ENCODE measurements around the gene ELOB. TPM values are rescaled to one million over a fixed set of nuclear protein-coding genes. Genes with fewer than 3 reads are reported as not detected.

The ELOB gene
- total RNA-seq, 4 donors from 2014 or later = 186 to 446 (median 288) TPM

DNA sequence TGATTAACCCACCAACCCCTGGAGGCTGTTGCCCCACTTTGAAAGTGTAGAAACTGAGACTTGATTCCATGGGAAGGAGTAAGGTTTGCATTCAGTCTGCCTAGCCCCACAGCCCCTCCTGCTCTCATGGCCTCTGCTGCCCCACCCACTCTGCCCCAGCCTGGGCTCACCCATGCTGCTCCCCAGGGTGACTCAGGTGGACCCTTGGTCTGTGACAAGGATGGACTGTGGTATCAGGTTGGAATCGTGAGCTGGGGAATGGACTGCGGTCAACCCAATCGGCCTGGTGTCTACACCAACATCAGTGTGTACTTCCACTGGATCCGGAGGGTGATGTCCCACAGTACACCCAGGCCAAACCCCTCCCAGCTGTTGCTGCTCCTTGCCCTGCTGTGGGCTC, 27.6 kb upstream of the ELOB start:
- Histone ChIP-seq H3K4me3 (no peak overlapping the region), H3K4me1 (no peaks in the 10 kb centered on the region), H3K27ac (no peak overlapping the region), H3K9me3 (peaks cover 0 to 15% (median 14%) of the 10 kb centered on the region in 3 donors), H3K27me3 (peaks cover 0 to 40% (median 0%) of the 10 kb centered on the region in 4 donors), H3K36me3 (no peaks in the 10 kb centered on the region)
- no peak for DNase-seq
- intact Hi-C loops (cut with DNase I) = no loop called here
- no peak for TF ChIP-seq POLR2A (IDR thresholded peaks at IDR 0.05)
- TF ChIP-seq, protein P1, sequence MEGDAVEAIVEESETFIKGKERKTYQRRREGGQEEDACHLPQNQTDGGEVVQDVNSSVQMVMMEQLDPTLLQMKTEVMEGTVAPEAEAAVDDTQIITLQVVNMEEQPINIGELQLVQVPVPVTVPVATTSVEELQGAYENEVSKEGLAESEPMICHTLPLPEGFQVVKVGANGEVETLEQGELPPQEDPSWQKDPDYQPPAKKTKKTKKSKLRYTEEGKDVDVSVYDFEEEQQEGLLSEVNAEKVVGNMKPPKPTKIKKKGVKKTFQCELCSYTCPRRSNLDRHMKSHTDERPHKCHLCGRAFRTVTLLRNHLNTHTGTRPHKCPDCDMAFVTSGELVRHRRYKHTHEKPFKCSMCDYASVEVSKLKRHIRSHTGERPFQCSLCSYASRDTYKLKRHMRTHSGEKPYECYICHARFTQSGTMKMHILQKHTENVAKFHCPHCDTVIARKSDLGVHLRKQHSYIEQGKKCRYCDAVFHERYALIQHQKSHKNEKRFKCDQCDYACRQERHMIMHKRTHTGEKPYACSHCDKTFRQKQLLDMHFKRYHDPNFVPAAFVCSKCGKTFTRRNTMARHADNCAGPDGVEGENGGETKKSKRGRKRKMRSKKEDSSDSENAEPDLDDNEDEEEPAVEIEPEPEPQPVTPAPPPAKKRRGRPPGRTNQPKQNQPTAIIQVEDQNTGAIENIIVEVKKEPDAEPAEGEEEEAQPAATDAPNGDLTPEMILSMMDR (IDR thresholded peaks at IDR 0.05) = no peak
- WGBS, 2 donors = 60 to 67% methylated on average over 1 of the region's 4 CpGs

DNA sequence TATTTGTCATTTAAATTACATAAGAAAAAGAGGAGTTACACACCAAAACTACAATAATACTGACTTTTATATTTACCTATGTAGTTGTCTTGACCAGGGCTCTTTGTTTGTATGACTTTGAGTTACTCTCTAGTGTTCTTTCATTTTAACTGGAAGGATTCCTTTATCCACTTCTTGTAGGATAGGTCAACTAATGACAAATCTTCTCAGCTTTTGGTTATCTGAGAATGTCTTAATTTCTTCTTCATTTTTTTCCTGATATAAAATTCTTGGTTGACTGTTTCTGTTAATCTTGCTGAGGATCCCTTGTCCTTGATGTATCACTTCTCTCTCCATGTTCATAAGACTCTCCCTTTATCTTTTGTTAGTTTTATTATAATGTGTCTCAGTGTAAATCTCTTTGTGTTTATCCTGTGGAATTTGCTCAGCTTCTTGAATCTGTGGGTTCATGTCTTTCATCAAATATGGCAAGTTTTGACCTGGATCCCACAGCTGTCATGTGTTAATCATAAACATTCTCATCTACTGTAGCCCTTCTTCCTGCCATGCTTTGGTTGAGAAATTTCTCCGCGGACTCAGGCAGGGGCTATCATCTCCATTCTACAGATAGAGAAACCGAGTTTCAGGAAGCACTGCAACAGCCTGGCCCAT, 26.6 kb upstream of the ELOB start:
- WGBS, 2 donors = 70 to 87% methylated on average over 3 of the region's 3 CpGs

DNA sequence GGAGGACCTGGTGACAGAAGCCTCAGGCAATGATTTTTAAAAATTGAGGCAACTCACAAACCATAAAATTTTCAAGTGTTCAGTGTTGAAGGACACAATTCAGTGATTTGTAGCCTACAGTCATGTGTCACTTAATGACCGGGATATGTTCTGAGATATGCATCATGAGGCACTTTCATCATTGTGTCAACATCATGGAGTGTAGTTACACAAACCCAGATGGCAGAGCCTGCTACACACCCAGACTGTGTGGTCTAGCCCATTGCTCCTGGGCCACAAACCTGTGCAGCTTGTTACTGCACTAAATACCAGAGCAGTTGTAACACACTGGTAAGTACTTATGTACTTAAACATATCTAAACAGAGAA, 22.8 kb upstream of the ELOB start:
- no peak overlapping the region for H3K27ac ChIP-seq
- no peaks in the 10 kb centered on the region for H3K36me3 ChIP-seq
- H3K4me1 ChIP-seq = peaks cover 0 to 1% (median 0%) of the 10 kb centered on the region in 3 donors
- no peak for DNase-seq
- 67% methylated on average over 1 of the region's 1 CpG; no CpG with 5 or more reads in 1 of the 2 donors for WGBS, 2 donors
- TF ChIP-seq, protein P1 (IDR thresholded peaks at IDR 0.05) = no peak
- no peak overlapping the region for H3K4me3 ChIP-seq
- peaks cover 0 to 37% (median 0%) of the 10 kb centered on the region in 4 donors for H3K27me3 ChIP-seq
- intact Hi-C loops (cut with DNase I) = no loop called here
- peaks cover 0 to 14% (median 14%) of the 10 kb centered on the region in 3 donors for H3K9me3 ChIP-seq

More for the DNA sequence above, 26.6 kb upstream of the ELOB start:
- intact Hi-C loops (cut with DNase I) = no loop called here
- TF ChIP-seq POLR2A (IDR thresholded peaks at IDR 0.05) = no peak
- TF ChIP-seq, protein P1 (IDR thresholded peaks at IDR 0.05) = no peak
- H3K4me1 ChIP-seq = no peaks in the 10 kb centered on the region
- peaks cover 0 to 15% (median 14%) of the 10 kb centered on the region in 3 donors for H3K9me3 ChIP-seq
- peaks cover 0 to 48% (median 0%) of the 10 kb centered on the region in 4 donors for H3K27me3 ChIP-seq
- H3K36me3 ChIP-seq = no peaks in the 10 kb centered on the region
- no peak overlapping the region for H3K27ac ChIP-seq
- DNase-seq = no peak
- H3K4me3 ChIP-seq = no peak overlapping the region

DNA sequence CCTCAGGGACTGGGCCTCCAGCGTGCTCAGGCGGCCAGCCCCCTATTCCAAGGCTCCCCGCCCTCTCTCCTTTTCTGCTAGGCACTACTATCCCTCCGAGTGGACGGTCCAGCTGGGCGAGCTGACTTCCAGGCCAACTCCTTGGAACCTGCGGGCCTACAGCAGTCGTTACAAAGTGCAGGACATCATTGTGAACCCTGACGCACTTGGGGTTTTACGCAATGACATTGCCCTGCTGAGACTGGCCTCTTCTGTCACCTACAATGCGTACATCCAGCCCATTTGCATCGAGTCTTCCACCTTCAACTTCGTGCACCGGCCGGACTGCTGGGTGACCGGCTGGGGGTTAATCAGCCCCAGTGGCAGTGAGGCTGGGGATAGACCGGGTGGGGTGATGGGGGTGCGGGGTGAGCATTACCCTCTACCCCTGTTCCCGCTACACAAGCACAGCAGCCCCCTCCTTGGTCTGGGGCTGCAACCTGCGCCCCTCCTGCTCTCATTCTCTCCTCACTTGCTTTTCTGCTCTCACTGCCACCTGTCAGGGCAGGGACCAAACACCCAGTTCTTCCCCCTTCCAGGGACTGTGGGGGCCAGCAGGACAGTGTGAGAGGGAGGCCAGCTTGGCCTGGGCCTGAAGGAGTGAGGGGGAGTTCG, 22.3 kb upstream of the ELOB start:
- Histone ChIP-seq H3K27ac (no peak overlapping the region), H3K4me3 (no peak overlapping the region), H3K36me3 (no peaks in the 10 kb centered on the region), H3K27me3 (peaks cover 0 to 34% (median 0%) of the 10 kb centered on the region in 4 donors), H3K4me1 (peaks cover 0 to 6% (median 2%) of the 10 kb centered on the region in 3 donors), H3K9me3 (peaks cover 0 to 12% (median 9%) of the 10 kb centered on the region in 3 donors)
- 86% methylated on average over 17 to 18 of the region's 21 CpGs for WGBS, 2 donors
- DNase-seq = no peak
- intact Hi-C loops (cut with DNase I) = no loop called here
- TF ChIP-seq POLR2A (IDR thresholded peaks at IDR 0.05) = no peak
- TF ChIP-seq, protein P1 (IDR thresholded peaks at IDR 0.05) = no peak

DNA sequence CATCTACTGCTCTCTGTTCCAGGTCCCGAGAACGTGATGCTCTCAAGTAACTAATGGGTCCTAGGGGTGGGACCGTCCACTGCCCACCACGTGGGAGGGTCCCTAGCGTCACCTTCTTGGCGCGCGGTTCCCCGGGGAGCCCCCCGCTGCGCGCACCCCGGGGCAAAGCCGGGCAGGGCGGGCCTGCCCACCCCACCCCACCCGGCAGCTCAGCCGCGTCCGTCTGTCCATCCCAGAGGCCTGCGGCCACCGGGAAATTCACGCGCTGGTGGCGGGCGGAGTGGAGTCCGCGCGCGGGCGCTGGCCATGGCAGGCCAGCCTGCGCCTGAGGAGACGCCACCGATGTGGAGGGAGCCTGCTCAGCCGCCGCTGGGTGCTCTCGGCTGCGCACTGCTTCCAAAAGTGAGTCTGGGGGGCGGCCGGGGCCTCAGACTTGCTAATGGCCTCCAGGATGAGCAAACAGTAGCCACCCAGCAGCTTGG, 21.7 kb upstream of the ELOB start:
- H3K27ac ChIP-seq = no peak overlapping the region

More for the DNA sequence above, 21.7 kb upstream of the ELOB start:
- intact Hi-C loops (cut with DNase I) = no loop called here
- no peak for TF ChIP-seq POLR2A (IDR thresholded peaks at IDR 0.05)
- TF ChIP-seq, protein P1 (IDR thresholded peaks at IDR 0.05) = no peak
- Histone ChIP-seq H3K4me3 (no peak overlapping the region), H3K9me3 (peaks cover 0 to 6% (median 3%) of the 10 kb centered on the region in 3 donors), H3K27me3 (peaks cover 0 to 38% (median 0%) of the 10 kb centered on the region in 4 donors), H3K4me1 (peaks cover 0 to 12% (median 6%) of the 10 kb centered on the region in 3 donors), H3K36me3 (no peaks in the 10 kb centered on the region)
- 79% methylated on average over 4 of the region's 39 CpGs; no CpG with 5 or more reads in 1 of the 2 donors for WGBS, 2 donors
- DNase-seq = no peak
